ENCODE measurements around the gene NAPEPLD. TPM values are rescaled to one million over a fixed set of nuclear protein-coding genes. Genes with fewer than 3 reads are reported as not detected.
A peak's percentile ranks its signal among the peaks of the same experiment; 100 is the strongest.

The NAPEPLD gene
- total RNA-seq, 1 experiment from 2014 or later = 19.2 TPM

DNA sequence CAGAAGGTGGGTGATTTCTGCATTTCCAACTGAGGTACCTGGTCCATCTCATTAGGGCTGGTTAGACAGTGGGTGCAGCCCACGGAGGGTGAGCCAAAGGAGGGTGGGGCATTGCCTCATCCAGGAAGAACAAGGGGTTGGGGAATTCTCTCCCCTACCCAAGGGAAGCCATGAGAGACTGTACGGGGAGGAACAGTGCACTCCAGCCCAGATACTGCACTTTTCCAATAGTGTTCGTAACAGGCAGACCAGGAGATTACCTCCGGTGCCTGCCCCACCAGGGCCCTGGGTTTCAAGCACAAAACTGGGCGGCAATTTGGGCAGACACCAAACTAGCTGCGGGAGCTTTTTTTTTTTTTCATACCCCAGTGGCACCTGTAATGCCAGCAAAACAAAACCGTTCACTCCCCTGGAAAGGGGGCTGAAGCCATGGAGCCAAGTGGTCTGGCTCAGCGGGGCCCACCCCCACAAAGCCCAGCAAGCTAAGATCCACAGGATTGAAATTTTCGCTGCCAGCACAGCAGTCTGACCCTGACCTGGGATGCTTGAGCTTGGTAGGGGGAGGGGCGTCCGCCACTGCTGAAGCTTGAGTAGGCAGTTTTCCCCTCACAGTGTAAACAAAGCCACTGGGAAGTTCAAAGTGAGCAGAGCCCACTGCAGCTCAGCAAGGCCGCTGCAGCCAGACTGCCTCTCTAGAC is 42.7 kb downstream of the NAPEPLD start:
- no peaks in the 10 kb centered on the region for H3K27me3 ChIP-seq (ENCODE audit: control insufficient read depth, insufficient read depth, low read length)
- H3K27ac ChIP-seq (ENCODE audit: low read length) = no peak overlapping the region
- TF ChIP-seq TCF7L2 (IDR thresholded peaks at IDR 0.05; ENCODE audit: low read depth, low read length) (no peak), SIN3A (IDR thresholded peaks at IDR 0.05; ENCODE audit: borderline replicate concordance, insufficient read depth, low read depth, low read length) (no peak), POLR2AphosphoS5 (IDR thresholded peaks at IDR 0.05; ENCODE audit: low read depth, low read length) (no peak)
- TF ChIP-seq, protein P1, sequence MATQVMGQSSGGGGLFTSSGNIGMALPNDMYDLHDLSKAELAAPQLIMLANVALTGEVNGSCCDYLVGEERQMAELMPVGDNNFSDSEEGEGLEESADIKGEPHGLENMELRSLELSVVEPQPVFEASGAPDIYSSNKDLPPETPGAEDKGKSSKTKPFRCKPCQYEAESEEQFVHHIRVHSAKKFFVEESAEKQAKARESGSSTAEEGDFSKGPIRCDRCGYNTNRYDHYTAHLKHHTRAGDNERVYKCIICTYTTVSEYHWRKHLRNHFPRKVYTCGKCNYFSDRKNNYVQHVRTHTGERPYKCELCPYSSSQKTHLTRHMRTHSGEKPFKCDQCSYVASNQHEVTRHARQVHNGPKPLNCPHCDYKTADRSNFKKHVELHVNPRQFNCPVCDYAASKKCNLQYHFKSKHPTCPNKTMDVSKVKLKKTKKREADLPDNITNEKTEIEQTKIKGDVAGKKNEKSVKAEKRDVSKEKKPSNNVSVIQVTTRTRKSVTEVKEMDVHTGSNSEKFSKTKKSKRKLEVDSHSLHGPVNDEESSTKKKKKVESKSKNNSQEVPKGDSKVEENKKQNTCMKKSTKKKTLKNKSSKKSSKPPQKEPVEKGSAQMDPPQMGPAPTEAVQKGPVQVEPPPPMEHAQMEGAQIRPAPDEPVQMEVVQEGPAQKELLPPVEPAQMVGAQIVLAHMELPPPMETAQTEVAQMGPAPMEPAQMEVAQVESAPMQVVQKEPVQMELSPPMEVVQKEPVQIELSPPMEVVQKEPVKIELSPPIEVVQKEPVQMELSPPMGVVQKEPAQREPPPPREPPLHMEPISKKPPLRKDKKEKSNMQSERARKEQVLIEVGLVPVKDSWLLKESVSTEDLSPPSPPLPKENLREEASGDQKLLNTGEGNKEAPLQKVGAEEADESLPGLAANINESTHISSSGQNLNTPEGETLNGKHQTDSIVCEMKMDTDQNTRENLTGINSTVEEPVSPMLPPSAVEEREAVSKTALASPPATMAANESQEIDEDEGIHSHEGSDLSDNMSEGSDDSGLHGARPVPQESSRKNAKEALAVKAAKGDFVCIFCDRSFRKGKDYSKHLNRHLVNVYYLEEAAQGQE (IDR thresholded peaks at IDR 0.05; ENCODE audit: insufficient read depth in 1 of 2, low read depth in 2 of 2, low read length in 1 of 2) = no peak
- H3K9me3 ChIP-seq (ENCODE audit: control insufficient read depth, insufficient read depth, low read depth, low read length) = no peaks in the 10 kb centered on the region
- CTCF ChIA-PET = interaction anchor here (0.7 kb wide), 1 partner anchor 9 kb away, joined by 3 read pairs; no protein-coding TSS in a partner anchor
- DNase-seq (ENCODE audit: low read depth, low spot score) (no peak), ATAC-seq (peak; percentile 42; the same call in 1 of the 2 replicates)
- H3K4me3 ChIP-seq (ENCODE audit: low read depth in 2 of 2, low read length in 2 of 2) = no peak overlapping the region
- no TSS peak for BruUV-seq (replicated peaks)
- H3K4me1 ChIP-seq (ENCODE audit: control insufficient read depth, insufficient read depth, low read length) = no peaks in the 10 kb centered on the region
- intact Hi-C loops (cut with micrococcal nuclease; ENCODE audit: unreplicated experiment) = no loop called here
- in situ Hi-C loops (cut with HindIII; ENCODE audit: low pct_unique_long_range_greater_than_20kb, low sequenced_read_pairs) = no loop called here
- POLR2A ChIA-PET = interaction anchor here (0.7 kb wide), 1 partner anchor 14 kb away, joined by 6 read pairs; no protein-coding TSS in a partner anchor
- H3K36me3 ChIP-seq (ENCODE audit: control insufficient read depth, insufficient read depth, low read length) = peaks cover 5% of the 10 kb centered on the region; the same call in 1 of the 2 replicates

DNA sequence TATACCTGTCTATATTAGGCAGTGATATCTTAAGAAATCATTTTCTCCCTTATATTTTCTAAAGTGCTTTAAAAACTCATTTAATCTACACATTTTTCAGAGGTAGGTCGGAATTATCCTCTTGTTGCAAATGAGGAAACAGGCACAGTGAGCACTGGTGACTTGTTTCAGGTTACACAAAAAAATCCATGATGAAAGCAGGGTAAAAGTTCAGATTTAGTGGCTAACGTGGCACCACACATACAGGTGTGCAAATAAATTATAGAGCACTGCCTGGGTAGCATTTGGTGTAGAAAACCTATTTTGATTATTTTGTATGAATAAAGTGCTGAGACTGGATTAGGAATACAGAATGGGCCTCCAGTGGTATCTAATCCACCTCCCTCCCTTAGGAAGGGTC is 47.4 kb downstream of the NAPEPLD start:
- intact Hi-C loops (cut with micrococcal nuclease; ENCODE audit: unreplicated experiment) = no loop called here
- Histone ChIP-seq H3K27ac (ENCODE audit: low read length) (no peak overlapping the region), H3K27me3 (ENCODE audit: control insufficient read depth, insufficient read depth, low read length) (no peaks in the 10 kb centered on the region), H3K36me3 (ENCODE audit: control insufficient read depth, insufficient read depth, low read length) (peaks cover 14% of the 10 kb centered on the region), H3K9me3 (ENCODE audit: control insufficient read depth, insufficient read depth, low read depth, low read length) (no peaks in the 10 kb centered on the region), H3K4me1 (ENCODE audit: control insufficient read depth, insufficient read depth, low read length) (no peaks in the 10 kb centered on the region), H3K4me3 (ENCODE audit: low read depth in 2 of 2, low read length in 2 of 2) (no peak overlapping the region)
- TF ChIP-seq, protein P1 (IDR thresholded peaks at IDR 0.05; ENCODE audit: insufficient read depth in 1 of 2, low read depth in 2 of 2, low read length in 1 of 2) = no peak
- TF ChIP-seq SIN3A (IDR thresholded peaks at IDR 0.05; ENCODE audit: borderline replicate concordance, insufficient read depth, low read depth, low read length) (no peak), POLR2AphosphoS5 (IDR thresholded peaks at IDR 0.05; ENCODE audit: low read depth, low read length) (no peak), TCF7L2 (IDR thresholded peaks at IDR 0.05; ENCODE audit: low read depth, low read length) (no peak)
- TF ChIP-seq, protein P2, sequence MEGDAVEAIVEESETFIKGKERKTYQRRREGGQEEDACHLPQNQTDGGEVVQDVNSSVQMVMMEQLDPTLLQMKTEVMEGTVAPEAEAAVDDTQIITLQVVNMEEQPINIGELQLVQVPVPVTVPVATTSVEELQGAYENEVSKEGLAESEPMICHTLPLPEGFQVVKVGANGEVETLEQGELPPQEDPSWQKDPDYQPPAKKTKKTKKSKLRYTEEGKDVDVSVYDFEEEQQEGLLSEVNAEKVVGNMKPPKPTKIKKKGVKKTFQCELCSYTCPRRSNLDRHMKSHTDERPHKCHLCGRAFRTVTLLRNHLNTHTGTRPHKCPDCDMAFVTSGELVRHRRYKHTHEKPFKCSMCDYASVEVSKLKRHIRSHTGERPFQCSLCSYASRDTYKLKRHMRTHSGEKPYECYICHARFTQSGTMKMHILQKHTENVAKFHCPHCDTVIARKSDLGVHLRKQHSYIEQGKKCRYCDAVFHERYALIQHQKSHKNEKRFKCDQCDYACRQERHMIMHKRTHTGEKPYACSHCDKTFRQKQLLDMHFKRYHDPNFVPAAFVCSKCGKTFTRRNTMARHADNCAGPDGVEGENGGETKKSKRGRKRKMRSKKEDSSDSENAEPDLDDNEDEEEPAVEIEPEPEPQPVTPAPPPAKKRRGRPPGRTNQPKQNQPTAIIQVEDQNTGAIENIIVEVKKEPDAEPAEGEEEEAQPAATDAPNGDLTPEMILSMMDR (IDR thresholded peaks at IDR 0.05) = no peak
- in situ Hi-C loops (cut with HindIII; ENCODE audit: low pct_unique_long_range_greater_than_20kb, low sequenced_read_pairs) = no loop called here
- ATAC-seq (no peak), DNase-seq (ENCODE audit: low read depth, low spot score) (no peak)
- POLR2A ChIA-PET = no interaction called here
- CTCF ChIA-PET = interaction anchor here (0.7 kb wide), 1 partner anchor 350 kb away, joined by 10 read pairs; no protein-coding TSS in a partner anchor
- no TSS peak for BruUV-seq (replicated peaks)
